SH-SY5Y (cell line): Measurements from ENCODE around the gene BUB1B.

Source experiments
- GATA2 ChIP-seq: IDR thresholded peaks from 2 replicates; pipeline ENCODE4 v1.6.1; 2011; ENCODE audit warnings: mild to moderate bottlenecking, low read depth, low read length
- GATA3 ChIP-seq: IDR thresholded peaks from 2 replicates; pipeline ENCODE4 v1.6.1; 2011; ENCODE audit warnings: low read depth, mild to moderate bottlenecking, low read length, moderate library complexity

GRCh38 chr15:40118473-40118872 lies 42.4 kb upstream of the BUB1B start:
- no peak for TF ChIP-seq GATA2
- TF ChIP-seq GATA3: no peak
